Kidney capillary endothelial cell (primary cell): Measurements from ENCODE around the gene CEP95.
A peak's percentile ranks its signal among the peaks of the same experiment; 100 is the strongest.
"Not testable (repeated sequence)": the region's sequence is repeated elsewhere in the genome, so short reads cannot be mapped to it uniquely, and the experiment has no call there.

ENCODE experiments used
- DNase-seq: peaks from one replicate; pipeline ENCODE4 v3.0.0-alpha.2; 2018; ENCODE audit warnings: low spot score

Gene CEP95

GRCh38 chr17:64506576-64507412 is at the start of gene CEP95:
TSS of gene CEP95 (plus strand) at chr17:64506977. CDS start at chr17:64507098, 121 bp downstream.
- DNase-seq = peak; percentile 94

- no peak for DNase-seq
Measured at GRCh38 chr17:64457156-64457555, 49.6 kb upstream of the CEP95 start.

DNA sequence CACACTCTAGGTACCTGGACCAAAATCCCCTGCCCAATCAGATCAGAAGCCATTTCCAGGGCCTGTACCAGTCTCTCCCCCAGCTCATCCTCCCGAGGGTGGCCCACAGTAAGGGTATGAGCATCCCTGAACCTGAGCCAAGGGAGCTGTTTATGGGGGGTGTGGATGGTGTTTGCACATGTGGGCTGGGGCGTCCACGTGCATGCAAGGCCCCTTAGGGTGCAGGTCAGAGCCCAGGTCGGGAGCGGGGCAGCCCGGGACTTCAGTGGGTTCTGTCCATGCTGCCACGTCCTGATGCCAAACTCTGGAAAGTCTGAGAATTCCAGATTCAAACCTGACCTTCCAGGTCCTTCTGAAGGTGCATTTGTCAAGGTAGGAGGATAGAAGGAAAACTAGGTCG is 48.0 kb upstream of the CEP95 start:
- no peak for DNase-seq

DNA sequence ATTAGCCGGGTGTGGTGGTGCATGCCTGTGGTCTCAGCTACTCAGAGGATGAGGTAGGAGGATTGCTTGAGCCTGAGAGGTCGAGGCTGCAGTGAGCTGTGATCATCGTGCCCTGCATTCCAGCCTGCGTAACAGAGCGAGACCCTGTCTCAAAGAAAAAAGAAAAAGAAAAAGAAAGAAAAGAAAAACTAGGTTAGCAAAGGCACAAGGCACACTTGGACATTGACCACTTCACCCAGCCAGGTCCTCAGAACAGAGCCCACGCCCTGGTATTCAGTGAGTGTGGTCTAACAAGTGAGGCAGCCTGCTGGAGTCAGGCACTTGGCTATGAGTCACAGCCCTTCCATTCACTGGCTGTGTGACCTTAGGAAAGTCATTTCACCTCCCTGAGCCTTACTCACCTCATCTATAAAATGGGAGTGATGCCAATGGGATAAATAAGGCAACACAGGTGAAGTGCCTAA is 47.5 kb upstream of the CEP95 start:
- no peak for DNase-seq

DNA sequence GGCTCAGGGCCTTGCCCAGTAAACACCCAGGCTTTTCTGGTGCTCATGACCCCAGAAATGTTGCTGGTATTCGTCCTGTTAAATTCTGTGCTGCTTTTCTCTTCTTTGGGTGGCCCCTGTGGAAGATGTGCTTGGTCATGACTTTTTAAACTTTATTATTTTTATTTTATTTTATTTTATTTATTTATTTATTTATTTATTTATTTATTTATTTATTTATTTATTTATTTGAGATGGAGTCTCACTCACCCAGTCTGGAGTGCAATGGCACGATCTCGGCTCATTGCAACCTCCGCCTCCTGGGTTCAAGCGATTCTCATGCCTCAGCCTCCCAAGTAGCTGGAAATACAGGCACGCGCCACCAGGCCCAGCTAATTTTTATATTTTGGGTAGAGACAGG is 47.0 kb upstream of the CEP95 start:
- DNase-seq = not testable (repeated sequence)

DNA sequence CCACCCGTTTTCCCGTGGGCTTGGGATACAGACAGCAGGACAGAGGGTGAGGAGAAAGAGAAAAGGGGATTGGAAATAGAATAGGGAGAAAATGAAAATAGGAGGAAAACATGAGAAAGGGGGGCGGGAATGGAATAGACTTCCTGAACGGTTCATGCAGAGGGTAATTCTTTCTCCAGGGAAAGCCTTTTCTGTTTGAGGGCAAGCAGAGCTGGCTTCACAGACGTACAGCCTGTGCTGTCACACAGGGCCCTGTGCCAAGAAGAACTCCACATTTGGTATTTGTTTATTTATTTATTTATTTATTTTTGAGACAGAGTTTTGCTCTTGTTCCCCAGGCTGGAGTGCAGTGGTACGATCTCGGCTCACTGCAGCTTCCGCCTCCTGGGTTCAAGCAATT is 45.8 kb upstream of the CEP95 start:
- DNase-seq = no peak

DNA sequence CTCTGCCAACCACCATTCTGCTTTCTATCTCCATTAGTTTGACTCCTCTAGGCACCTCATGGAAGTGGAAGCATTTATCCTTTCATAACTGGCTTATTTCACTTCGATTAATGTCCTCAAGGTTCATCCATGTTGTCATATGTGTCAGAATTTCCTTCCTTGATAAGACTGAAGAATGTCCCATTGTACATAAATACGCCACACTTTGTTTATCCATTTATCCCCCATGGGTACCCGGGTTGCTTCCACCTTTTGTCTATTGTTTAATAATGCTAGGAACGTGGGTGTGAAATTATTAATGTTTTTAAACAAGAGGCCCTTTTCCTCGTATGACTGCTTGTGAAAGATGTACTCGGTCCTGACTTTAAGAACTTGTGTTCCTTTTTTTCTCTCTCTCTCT is 45.0 kb upstream of the CEP95 start:
- no peak for DNase-seq

- no peak for DNase-seq
Measured at GRCh38 chr17:64466019-64466735, 40.6 kb upstream of the CEP95 start.

DNA sequence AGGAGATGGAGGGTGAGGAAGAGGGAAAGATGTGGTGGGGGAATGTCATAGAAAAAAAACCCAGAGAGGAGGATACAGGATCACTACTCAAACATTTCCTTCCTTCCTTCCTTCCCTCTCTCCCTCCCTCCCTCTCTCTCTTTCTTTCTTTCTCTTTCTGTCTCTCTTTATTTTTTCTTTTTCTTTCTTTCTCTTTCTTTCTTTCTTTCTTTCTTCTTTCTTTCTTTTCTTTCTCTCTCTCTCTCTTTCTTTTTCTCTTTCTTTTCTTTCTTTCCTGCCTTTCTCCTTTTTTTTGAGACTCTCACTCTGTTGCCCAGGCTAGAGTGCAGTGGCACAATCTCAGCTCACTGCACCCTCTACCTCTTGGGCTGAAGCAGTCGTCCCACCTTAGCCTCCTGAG is 39.9 kb upstream of the CEP95 start:
- DNase-seq = not testable (repeated sequence)

DNA sequence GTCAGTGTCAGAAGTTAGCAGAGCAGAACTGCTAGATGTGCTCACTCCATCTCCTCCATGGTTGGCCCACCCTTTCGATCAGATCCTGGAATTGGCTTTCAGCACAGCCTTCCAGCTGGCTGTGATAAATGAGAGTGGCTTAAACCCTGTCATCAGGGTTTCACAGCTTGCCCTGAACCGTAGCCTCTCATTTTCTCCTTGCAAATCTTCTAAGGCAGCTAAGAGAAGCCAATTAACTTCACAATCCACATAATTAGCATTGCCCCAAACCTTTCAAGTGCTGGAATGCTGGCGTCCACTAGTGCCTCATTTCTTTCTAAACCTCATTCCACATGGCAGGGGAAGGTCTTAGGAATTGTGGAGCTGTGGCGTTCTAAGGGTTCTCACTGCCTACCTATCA is 36.2 kb upstream of the CEP95 start:
- DNase-seq = no peak

- no peak for DNase-seq
Measured at GRCh38 chr17:64471440-64471839, 35.3 kb upstream of the CEP95 start.

DNA sequence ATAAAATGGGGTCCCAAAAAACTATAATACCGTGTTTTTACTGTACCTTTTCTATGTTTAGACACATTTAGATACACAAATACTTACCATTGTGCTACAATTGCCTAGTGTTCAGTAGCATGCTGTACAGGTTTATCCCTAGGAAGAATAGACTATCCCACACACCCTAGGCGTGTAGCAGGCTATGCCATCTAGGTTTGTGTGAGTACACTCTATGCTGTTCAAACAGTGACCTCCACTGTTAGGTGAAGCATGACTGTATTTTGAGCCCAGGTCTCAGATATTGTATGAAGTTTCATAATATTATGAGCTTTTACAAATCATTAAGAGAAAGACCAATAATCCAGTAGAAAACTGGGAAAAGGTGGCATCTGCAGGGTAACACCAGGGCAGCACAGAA is 34.2 kb upstream of the CEP95 start:
- DNase-seq = no peak

GRCh38 chr17:64477849-64478248 is 28.9 kb upstream of the CEP95 start:
- no peak for DNase-seq

- DNase-seq = no peak
Measured at GRCh38 chr17:64480951-64481350, 25.8 kb upstream of the CEP95 start.

GRCh38 chr17:64484380-64484779 is 22.4 kb upstream of the CEP95 start:
- DNase-seq = no peak

GRCh38 chr17:64488301-64488700 is 18.5 kb upstream of the CEP95 start:
- no peak for DNase-seq

GRCh38 chr17:64491034-64491860 is 15.5 kb upstream of the CEP95 start:
- peak; percentile 56 for DNase-seq

DNA sequence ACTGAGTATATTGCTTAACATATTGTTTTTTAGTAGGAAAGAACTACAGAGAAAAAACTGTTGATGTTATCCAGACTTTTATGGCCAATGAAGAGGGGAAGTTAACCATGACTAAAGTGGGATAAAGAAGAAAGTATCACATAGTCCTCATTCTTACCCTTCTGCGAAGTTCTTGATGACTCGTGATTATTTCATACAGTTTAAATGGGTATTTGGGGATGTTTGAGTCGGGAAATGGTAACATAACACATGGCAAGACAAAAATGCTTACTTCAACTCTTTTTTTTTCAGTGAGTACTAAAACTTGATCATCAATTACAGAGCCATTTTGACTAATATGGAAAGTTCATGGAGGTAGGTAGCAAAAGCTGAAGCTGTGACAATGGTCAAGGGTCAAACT is 14.8 kb upstream of the CEP95 start:
- DNase-seq = no peak

DNA sequence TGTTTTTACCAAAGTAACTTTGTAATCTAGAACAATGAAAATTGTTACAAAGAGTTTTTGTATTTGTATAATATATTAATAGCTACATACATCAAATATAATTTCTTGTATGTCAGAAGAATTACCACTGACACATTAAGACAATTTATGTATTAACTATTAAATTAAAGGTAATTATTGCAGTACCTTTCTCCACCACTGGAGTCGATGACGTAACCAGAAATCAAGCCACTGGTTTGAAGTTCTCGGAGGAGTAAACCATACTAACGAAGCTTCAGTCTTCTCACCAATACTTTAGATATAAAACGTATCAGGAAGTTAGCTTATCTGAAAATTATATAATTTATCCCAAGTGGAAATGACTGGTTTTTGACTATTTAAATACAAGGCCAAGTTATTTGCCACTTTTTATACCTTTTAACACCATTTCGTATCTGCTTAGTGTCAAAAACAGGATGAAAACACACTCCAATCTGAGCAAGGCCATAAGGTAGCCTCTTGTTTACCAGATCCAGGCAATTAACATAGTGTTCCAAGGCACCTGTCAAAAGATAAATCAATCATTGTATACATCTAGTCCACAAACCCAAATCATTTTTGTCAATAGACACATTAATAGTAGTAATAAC is 14.2 kb upstream of the CEP95 start:
- no peak for DNase-seq

DNA sequence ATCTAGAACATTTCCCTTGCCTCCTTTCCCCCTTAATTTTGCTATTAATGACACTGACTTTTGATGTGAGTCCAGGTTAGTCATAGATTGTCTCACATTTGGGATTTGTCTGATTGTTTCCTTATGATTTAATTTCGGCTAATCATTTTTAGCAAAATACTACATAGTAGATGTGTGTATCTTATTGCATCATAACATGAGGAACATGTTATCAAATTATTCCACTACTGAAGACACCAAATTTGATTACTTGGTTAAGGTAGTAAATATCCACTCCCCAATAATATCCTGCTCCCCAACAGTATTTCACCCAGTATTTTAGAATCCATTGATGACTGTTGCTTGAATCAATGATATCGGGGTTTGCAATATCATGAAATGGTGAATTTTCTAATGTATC is 12.7 kb upstream of the CEP95 start:
- no peak for DNase-seq

- DNase-seq = not testable (repeated sequence)
Measured at GRCh38 chr17:64495300-64495699, 11.5 kb upstream of the CEP95 start.

DNA sequence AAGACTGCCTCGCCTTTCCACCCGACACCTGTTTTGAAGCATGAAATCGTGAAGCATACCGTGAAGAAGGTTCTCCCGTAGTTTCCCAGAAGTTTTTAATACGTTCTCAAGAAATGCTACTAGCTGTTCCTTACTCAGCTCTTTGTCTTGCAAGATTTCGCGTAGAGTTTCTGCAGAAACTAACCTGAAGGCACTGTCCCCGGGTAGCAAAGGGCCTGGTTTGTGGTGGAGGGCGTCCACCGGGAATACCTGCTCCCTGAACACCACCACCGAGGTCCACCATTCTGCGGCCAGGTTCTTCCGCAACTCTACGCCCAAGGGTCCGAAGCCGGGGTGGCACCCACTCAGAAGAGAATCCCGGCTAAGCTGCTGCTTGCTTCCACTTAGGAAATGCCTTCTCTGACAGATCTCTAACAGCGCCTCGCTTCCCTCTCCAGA is 10.4 kb upstream of the CEP95 start:
- DNase-seq = no peak
